ENCODE measurements around the gene ECSCR. TPM values are rescaled to one million over a fixed set of nuclear protein-coding genes. Genes with fewer than 3 reads are reported as not detected.
"Not testable (repeated sequence)": the region's sequence is repeated elsewhere in the genome, so short reads cannot be mapped to it uniquely, and the experiment has no call there.

ECSCR gene
- total RNA-seq, 4 donors from 2014 or later, result 4.2 to 16.6 (median 9.4) TPM

GRCh38 chr5:139410993-139411828 is 51.3 kb downstream of the ECSCR start:
- no peak for DNase-seq (ENCODE audit: low spot score in 2 of 2)
- H3K4me1 ChIP-seq, result peaks cover 36% of the 10 kb centered on the region
- H3K9me3 ChIP-seq, result no peaks in the 10 kb centered on the region
- no peaks in the 10 kb centered on the region for H3K27me3 ChIP-seq
- no peak overlapping the region for H3K4me3 ChIP-seq
- peak overlapping the region; percentile 28 for H3K27ac ChIP-seq
- TF ChIP-seq EP300 (IDR thresholded peaks at IDR 0.05) (no peak), POLR2AphosphoS5 (IDR thresholded peaks at IDR 0.05) (no peak), POLR2A (IDR thresholded peaks at IDR 0.05) (no peak), CTCF (IDR thresholded peaks at IDR 0.05) (no peak)
- WGBS, result 68% methylated on average over 17 of the region's 17 CpGs
- no peaks in the 10 kb centered on the region for H3K36me3 ChIP-seq

- no peak for TF ChIP-seq CTCF (IDR thresholded peaks at IDR 0.05)
- TF ChIP-seq EP300 (IDR thresholded peaks at IDR 0.05), result no peak
- Histone ChIP-seq H3K4me3 (no peak overlapping the region), H3K9me3 (no peaks in the 10 kb centered on the region), H3K27me3 (no peaks in the 10 kb centered on the region), H3K36me3 (no peaks in the 10 kb centered on the region), H3K27ac (peak overlapping the region; percentile 28), H3K4me1 (peaks cover 28% of the 10 kb centered on the region)
- 55% methylated on average over 6 of the region's 6 CpGs for WGBS
- no peak for DNase-seq (ENCODE audit: low spot score in 2 of 2)
Measured at GRCh38 chr5:139410121-139410992, 52.2 kb downstream of the ECSCR start.

GRCh38 chr5:139409116-139409515 is 53.4 kb downstream of the ECSCR start:
- H3K9me3 ChIP-seq; H3K27me3 ChIP-seq; H3K36me3 ChIP-seq; H3K4me3 ChIP-seq; H3K27ac ChIP-seq; DNase-seq (ENCODE audit: low spot score in 2 of 2): not testable (repeated sequence)
- WGBS, result 82% methylated on average over 5 of the region's 5 CpGs
- peaks cover 20% of the 10 kb centered on the region for H3K4me1 ChIP-seq

GRCh38 chr5:139408191-139408590 is 54.4 kb downstream of the ECSCR start:
- Histone ChIP-seq H3K36me3 (no peaks in the 10 kb centered on the region), H3K4me1 (peaks cover 26% of the 10 kb centered on the region), H3K9me3 (no peaks in the 10 kb centered on the region), H3K4me3 (no peak overlapping the region), H3K27ac (no peak overlapping the region), H3K27me3 (no peaks in the 10 kb centered on the region)
- TF ChIP-seq CTCF (IDR thresholded peaks at IDR 0.05), result no peak
- TF ChIP-seq POLR2A (IDR thresholded peaks at IDR 0.05), result no peak
- no peak for TF ChIP-seq EP300 (IDR thresholded peaks at IDR 0.05)
- no peak for TF ChIP-seq POLR2AphosphoS5 (IDR thresholded peaks at IDR 0.05)
- 77% methylated on average over 7 of the region's 7 CpGs for WGBS
- no peak for DNase-seq (ENCODE audit: low spot score in 2 of 2)

GRCh38 chr5:139407517-139407916 is 55.0 kb downstream of the ECSCR start:
- H3K4me1 ChIP-seq, result peaks cover 29% of the 10 kb centered on the region
- no peak overlapping the region for H3K27ac ChIP-seq
- H3K27me3 ChIP-seq, result no peaks in the 10 kb centered on the region
- no peak overlapping the region for H3K4me3 ChIP-seq
- DNase-seq (ENCODE audit: low spot score in 2 of 2), result no peak
- no peaks in the 10 kb centered on the region for H3K36me3 ChIP-seq
- H3K9me3 ChIP-seq, result no peaks in the 10 kb centered on the region
- no peak for TF ChIP-seq CTCF (IDR thresholded peaks at IDR 0.05)
- TF ChIP-seq POLR2A (IDR thresholded peaks at IDR 0.05), result no peak
- no peak for TF ChIP-seq POLR2AphosphoS5 (IDR thresholded peaks at IDR 0.05)
- no peak for TF ChIP-seq EP300 (IDR thresholded peaks at IDR 0.05)
